ENCODE results near the gene OR52K2. TPM values are rescaled to one million over a fixed set of nuclear protein-coding genes. Genes with fewer than 3 reads are reported as not detected.

OR52K2 gene
- total RNA-seq, 1 donor from 2014 or later, result not detected

- H3K27me3 Mint-ChIP-seq (ENCODE audit: low read depth), result peaks cover 2% of the 10 kb centered on the region
- no peaks in the 10 kb centered on the region for H3K4me1 Mint-ChIP-seq (ENCODE audit: low read depth)
- no peaks in the 10 kb centered on the region for H3K36me3 Mint-ChIP-seq (ENCODE audit: low read depth)
- no peak overlapping the region for H3K27ac Mint-ChIP-seq (ENCODE audit: unreplicated experiment)
- H3K9me3 Mint-ChIP-seq (ENCODE audit: low read depth), result peaks cover 5% of the 10 kb centered on the region
- TF ChIP-seq CTCF (IDR thresholded peaks at IDR 0.05), result no peak
- H3K4me3 Mint-ChIP-seq (ENCODE audit: unreplicated experiment), result no peak overlapping the region
- DNase-seq (ENCODE audit: low spot score), result no peak
Measured at GRCh38 chr11:4454021-4454420, 4.9 kb downstream of the OR52K2 start.

GRCh38 chr11:4455419-4455818 is 6.3 kb downstream of the OR52K2 start:
- no peaks in the 10 kb centered on the region for H3K36me3 Mint-ChIP-seq (ENCODE audit: low read depth)
- peaks cover 3% of the 10 kb centered on the region for H3K4me1 Mint-ChIP-seq (ENCODE audit: low read depth)
- no peak for TF ChIP-seq CTCF (IDR thresholded peaks at IDR 0.05)
- no peak for DNase-seq (ENCODE audit: low spot score)
- peaks cover 5% of the 10 kb centered on the region for H3K9me3 Mint-ChIP-seq (ENCODE audit: low read depth)
- no peak overlapping the region for H3K27ac Mint-ChIP-seq (ENCODE audit: unreplicated experiment)
- no peak overlapping the region for H3K4me3 Mint-ChIP-seq (ENCODE audit: unreplicated experiment)
- H3K27me3 Mint-ChIP-seq (ENCODE audit: low read depth), result peaks cover 4% of the 10 kb centered on the region

GRCh38 chr11:4459500-4459899 is 10.4 kb downstream of the OR52K2 start:
- no peak for TF ChIP-seq CTCF (IDR thresholded peaks at IDR 0.05)
- peaks cover 10% of the 10 kb centered on the region for H3K9me3 Mint-ChIP-seq (ENCODE audit: low read depth)
- H3K27ac Mint-ChIP-seq (ENCODE audit: unreplicated experiment), result no peak overlapping the region
- no peak overlapping the region for H3K4me3 Mint-ChIP-seq (ENCODE audit: unreplicated experiment)
- peaks cover 4% of the 10 kb centered on the region for H3K27me3 Mint-ChIP-seq (ENCODE audit: low read depth)
- peaks cover 9% of the 10 kb centered on the region for H3K4me1 Mint-ChIP-seq (ENCODE audit: low read depth)
- no peaks in the 10 kb centered on the region for H3K36me3 Mint-ChIP-seq (ENCODE audit: low read depth)
- DNase-seq (ENCODE audit: low spot score), result no peak

GRCh38 chr11:4460151-4460550 is 11.1 kb downstream of the OR52K2 start:
- no peaks in the 10 kb centered on the region for H3K36me3 Mint-ChIP-seq (ENCODE audit: low read depth)
- peak overlapping the region; percentile 60 for H3K27ac Mint-ChIP-seq (ENCODE audit: unreplicated experiment)
- no peak for DNase-seq (ENCODE audit: low spot score)
- TF ChIP-seq CTCF (IDR thresholded peaks at IDR 0.05), result no peak
- H3K9me3 Mint-ChIP-seq (ENCODE audit: low read depth), result peaks cover 16% of the 10 kb centered on the region
- peaks cover 4% of the 10 kb centered on the region for H3K27me3 Mint-ChIP-seq (ENCODE audit: low read depth)
- peaks cover 9% of the 10 kb centered on the region for H3K4me1 Mint-ChIP-seq (ENCODE audit: low read depth)
- no peak overlapping the region for H3K4me3 Mint-ChIP-seq (ENCODE audit: unreplicated experiment)

- TF ChIP-seq CTCF (IDR thresholded peaks at IDR 0.05), result no peak
- peaks cover 9% of the 10 kb centered on the region for H3K4me1 Mint-ChIP-seq (ENCODE audit: low read depth)
- H3K4me3 Mint-ChIP-seq (ENCODE audit: unreplicated experiment), result no peak overlapping the region
- H3K27me3 Mint-ChIP-seq (ENCODE audit: low read depth), result peaks cover 5% of the 10 kb centered on the region
- no peak for DNase-seq (ENCODE audit: low spot score)
- no peak overlapping the region for H3K27ac Mint-ChIP-seq (ENCODE audit: unreplicated experiment)
- H3K9me3 Mint-ChIP-seq (ENCODE audit: low read depth), result peaks cover 17% of the 10 kb centered on the region
- H3K36me3 Mint-ChIP-seq (ENCODE audit: low read depth), result no peaks in the 10 kb centered on the region
Measured at GRCh38 chr11:4464216-4465159, 15.4 kb downstream of the OR52K2 start.
